ENCODE results near the gene MDM2.

DNA sequence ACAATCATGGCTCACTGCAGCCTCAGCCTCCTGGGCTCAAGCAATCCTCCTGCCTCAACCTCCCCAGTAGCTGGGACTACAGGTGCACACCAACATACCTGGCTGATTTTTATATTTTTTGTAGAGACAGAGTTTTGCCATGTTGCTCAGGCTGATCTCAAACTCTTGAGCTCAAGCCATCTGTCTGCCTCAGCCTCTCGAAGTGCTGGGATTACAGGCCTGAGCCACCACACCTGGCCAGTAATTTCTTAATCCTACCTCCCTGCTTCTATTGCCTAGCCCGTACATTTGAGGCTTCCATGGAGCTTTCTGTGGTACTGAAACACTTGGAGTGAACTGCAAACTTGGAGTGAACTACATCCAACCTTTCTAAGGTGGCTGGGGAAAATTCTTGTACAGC lies 41.3 kb upstream of the MDM2 start:
- TF ChIP-seq POLR2AphosphoS5 (IDR thresholded peaks at IDR 0.05; ENCODE audit: low read depth, low read length) (no peak), TAF1 (IDR thresholded peaks at IDR 0.05; ENCODE audit: borderline replicate concordance, insufficient read depth, low read length) (no peak), REST (IDR thresholded peaks at IDR 0.05; ENCODE audit: insufficient read depth in 1 of 2, low read depth in 2 of 2, low read length in 2 of 2) (no peak)

All from PFSK-1 (cell line).